HG03378 (cell line): ENCODE data around the gene CCND2.
"Not testable (repeated sequence)": the region's sequence is repeated elsewhere in the genome, so short reads cannot be mapped to it uniquely, and the experiment has no call there.

ENCODE experiments used
- ATAC-seq: cut with Tn5 transposase; IDR thresholded peaks from one replicate; pipeline ENCODE4 v1.9.1; 2021; ENCODE audit warnings: mild to moderate bottlenecking, moderate library complexity; ENCODE audit not compliant: unreplicated experiment

CCND2 gene

GRCh38 chr12:4273652-4274395 lies at the start of gene CCND2:
CCND2 (plus strand) TSS chr12:4273762; CDS start chr12:4274041, 279 bp downstream.
- ATAC-seq: no peak

GRCh38 chr12:4224206-4224889 lies 49.2 kb upstream of the CCND2 start:
- no peak for ATAC-seq

GRCh38 chr12:4225571-4225970 lies 48.0 kb upstream of the CCND2 start:
- no peak for ATAC-seq

- ATAC-seq: no peak
Measured at GRCh38 chr12:4227046-4227445, 46.5 kb upstream of the CCND2 start.

GRCh38 chr12:4228122-4228580 lies 45.4 kb upstream of the CCND2 start:
- ATAC-seq: no peak

GRCh38 chr12:4230526-4230925 lies 43.0 kb upstream of the CCND2 start:
- ATAC-seq: no peak

- no peak for ATAC-seq
Measured at GRCh38 chr12:4238577-4238976, 35.0 kb upstream of the CCND2 start.

- no peak for ATAC-seq
Measured at GRCh38 chr12:4239746-4240145, 33.8 kb upstream of the CCND2 start.

- ATAC-seq: no peak
Measured at GRCh38 chr12:4240161-4240783, 33.3 kb upstream of the CCND2 start.

- ATAC-seq: no peak
Measured at GRCh38 chr12:4240981-4241380, 32.6 kb upstream of the CCND2 start.

GRCh38 chr12:4241592-4241991 lies 32.0 kb upstream of the CCND2 start:
- no peak for ATAC-seq

- ATAC-seq: no peak
Measured at GRCh38 chr12:4242595-4242994, 31.0 kb upstream of the CCND2 start.

GRCh38 chr12:4243091-4243490 lies 30.5 kb upstream of the CCND2 start:
- no peak for ATAC-seq

GRCh38 chr12:4243491-4244100 lies 30.0 kb upstream of the CCND2 start:
- ATAC-seq: not testable (repeated sequence)

GRCh38 chr12:4244868-4245267 lies 28.7 kb upstream of the CCND2 start:
- ATAC-seq: no peak

- no peak for ATAC-seq
Measured at GRCh38 chr12:4245446-4245845, 28.1 kb upstream of the CCND2 start.

GRCh38 chr12:4246116-4246515 lies 27.4 kb upstream of the CCND2 start:
- ATAC-seq: no peak

GRCh38 chr12:4250691-4251090 lies 22.9 kb upstream of the CCND2 start:
- ATAC-seq: no peak

- ATAC-seq: no peak
Measured at GRCh38 chr12:4251216-4251891, 22.2 kb upstream of the CCND2 start.

GRCh38 chr12:4251967-4252366 lies 21.6 kb upstream of the CCND2 start:
- ATAC-seq: no peak

- ATAC-seq: no peak
Measured at GRCh38 chr12:4252601-4253000, 21.0 kb upstream of the CCND2 start.
